GM23338 (cell line): ENCODE measurements around the gene VEGFC. TPM values are rescaled to one million over a fixed set of nuclear protein-coding genes. Genes with fewer than 3 reads are reported as not detected.

Experiments
- ATAC-seq: fragments of 200-7000 bp; cut with Tn5 transposase; 3 replicates; pipeline ENCODE4 v1.9.1; 2020
- DNase-seq: peaks from one replicate; pipeline ENCODE4 v3.0.0-alpha.2; 2015; ENCODE audit warnings: low spot score
- H2AFZ ChIP-seq: fragments of 200-600 bp; sonication (generic); 2 replicates; pipeline ENCODE4 v1.8.0; 2016; ENCODE audit warnings: antibody characterized with exemption, mild to moderate bottlenecking, moderate library complexity
- H3F3A ChIP-seq: fragments of 200-600 bp; sonication (generic); replicated peaks from 2 replicates; pipeline ENCODE4 v1.8.0; 2017; ENCODE audit warnings: antibody characterized with exemption, mixed run types, low read depth
- H3K27ac ChIP-seq: fragments of 200-600 bp; sonication (generic); 2 replicates; pipeline ENCODE4 v1.6.1; 2016; ENCODE audit warnings: low read depth
- H3K27me3 ChIP-seq: fragments of 200-600 bp; sonication (generic); 2 replicates; pipeline ENCODE4 v1.8.0; 2016; ENCODE audit warnings: mild to moderate bottlenecking, mixed run types, moderate library complexity; ENCODE audit not compliant: insufficient read depth
- H3K36me3 ChIP-seq: fragments of 200-600 bp; sonication (generic); 2 replicates; pipeline ENCODE4 v1.8.0; 2016; ENCODE audit warnings: mild to moderate bottlenecking; ENCODE audit not compliant: insufficient read depth
- H3K4me1 ChIP-seq: fragments of 200-600 bp; sonication (generic); 2 replicates; pipeline ENCODE4 v1.8.0; 2016; ENCODE audit warnings: mild to moderate bottlenecking, moderate library complexity; ENCODE audit not compliant: insufficient read depth
- H3K4me2 ChIP-seq: fragments of 200-600 bp; sonication (generic); 2 replicates; pipeline ENCODE4 v1.7.1; 2017; ENCODE audit warnings: mixed run types
- H3K4me3 ChIP-seq: fragments of 200-600 bp; sonication (generic); 2 replicates; pipeline ENCODE4 v1.6.1; 2016; ENCODE audit warnings: mixed run types
- H3K79me2 ChIP-seq: fragments of 200-600 bp; sonication (generic); replicated peaks from 2 replicates; pipeline ENCODE4 v1.8.0; 2017; ENCODE audit warnings: mild to moderate bottlenecking; ENCODE audit not compliant: insufficient read depth
- H3K9me2 ChIP-seq: fragments of 200-600 bp; sonication (generic); 2 replicates; pipeline ENCODE4 v1.8.0; 2017; ENCODE audit not compliant: insufficient read depth
- H4K20me1 ChIP-seq: fragments of 200-600 bp; sonication (generic); replicated peaks from 2 replicates; pipeline ENCODE4 v1.8.0; 2017; ENCODE audit warnings: mild to moderate bottlenecking; ENCODE audit not compliant: insufficient read depth
- H3K27ac Mint-ChIP-seq: 2 replicates; pipeline ENCODE4 v1.8.0; 2020; ENCODE audit warnings: inconsistent platforms, mild to moderate bottlenecking, moderate library complexity, mixed read lengths
- H3K27me3 Mint-ChIP-seq: 3 replicates; pipeline ENCODE4 v1.8.0; 2022; ENCODE audit warnings: low read depth, mild to moderate bottlenecking, moderate library complexity, mixed read lengths, inconsistent platforms; ENCODE audit not compliant: insufficient read depth, poor library complexity
- H3K36me3 Mint-ChIP-seq: 3 replicates; pipeline ENCODE4 v1.8.0; 2021; ENCODE audit warnings: low read depth, mild to moderate bottlenecking, inconsistent platforms, moderate library complexity, mixed read lengths
- H3K4me1 Mint-ChIP-seq: 3 replicates; pipeline ENCODE4 v1.8.0; 2020; ENCODE audit warnings: mild to moderate bottlenecking, inconsistent platforms, mixed read lengths
- H3K4me3 Mint-ChIP-seq: 3 replicates; pipeline ENCODE4 v1.8.0; 2021; ENCODE audit warnings: moderate library complexity, mild to moderate bottlenecking, inconsistent platforms, mixed read lengths
- H3K9me3 Mint-ChIP-seq: 3 replicates; pipeline ENCODE4 v1.8.0; 2020; ENCODE audit warnings: moderate library complexity, mild to moderate bottlenecking, inconsistent platforms, mixed read lengths
- CREB1 ChIP-seq: fragments of 250-450 bp; sonication (Bioruptor Pico); IDR thresholded peaks from 2 replicates; pipeline ENCODE4 v1.5.0; 2020; ENCODE audit warnings: low read depth, mild to moderate bottlenecking, moderate library complexity
- CTCF ChIP-seq, 2 experiments: fragments of 200-600 bp in 1 of 2; sonication (generic) in 1 of 2; conservative IDR thresholded peaks; 2 replicates each; pipeline versions ENCODE4 v1.5.1 to v1.6.1; 2016 to 2017; ENCODE audit warnings: antibody characterized with exemption in 2 of 2, low read depth in 2 of 2, mild to moderate bottlenecking in 2 of 2, moderate library complexity in 1 of 2
- ETS1 ChIP-seq: IDR thresholded peaks from 2 replicates; pipeline ENCODE4 v1.6.1; 2016; ENCODE audit warnings: antibody characterized with exemption
- EZH2 ChIP-seq: fragments of 200-600 bp; sonication (generic); IDR thresholded peaks from one replicate; pipeline ENCODE4 v1.8.0; 2017; ENCODE audit warnings: antibody characterized with exemption, mild to moderate bottlenecking, low read depth; ENCODE audit not compliant: unreplicated experiment
- EZH2phosphoT487 ChIP-seq: fragments of 200-600 bp; sonication (generic); IDR thresholded peaks from one replicate; pipeline ENCODE4 v1.8.1; 2018; ENCODE audit warnings: antibody characterized with exemption; ENCODE audit not compliant: unreplicated experiment
- JUNB ChIP-seq: IDR thresholded peaks from one replicate; pipeline ENCODE4 v1.6.1; 2016; ENCODE audit warnings: antibody characterized with exemption; ENCODE audit not compliant: unreplicated experiment
- NANOG ChIP-seq: IDR thresholded peaks from 2 replicates; pipeline ENCODE4 v1.6.1; 2016; ENCODE audit warnings: antibody characterized with exemption, borderline replicate concordance
- POLR2AphosphoS5 ChIP-seq: IDR thresholded peaks from 2 replicates; pipeline ENCODE4 v1.6.1; 2016; ENCODE audit warnings: antibody characterized with exemption, low read depth
- STAT1 ChIP-seq: IDR thresholded peaks from one replicate; pipeline ENCODE4 v1.6.1; 2016; ENCODE audit warnings: antibody characterized with exemption; ENCODE audit not compliant: unreplicated experiment
- ZNF114 ChIP-seq: fragments of 250-450 bp; sonication (Bioruptor Pico); IDR thresholded peaks from 2 replicates; pipeline ENCODE4 v1.5.0; 2020; ENCODE audit warnings: mild to moderate bottlenecking, moderate library complexity
- ZNF331 ChIP-seq: fragments of 250-450 bp; sonication (Bioruptor Pico); IDR thresholded peaks from 2 replicates; pipeline ENCODE4 v1.5.0; 2020; ENCODE audit warnings: low read depth, mild to moderate bottlenecking, moderate library complexity
- ZNF462 ChIP-seq: fragments of 250-450 bp; sonication (Bioruptor Pico); IDR thresholded peaks from 2 replicates; pipeline ENCODE4 v1.5.0; 2020; ENCODE audit warnings: mild to moderate bottlenecking, moderate library complexity
- polyA plus RNA-seq: library from polyadenylated mRNA; unstranded; fragments of >200 nt; fragmentation: Nextera tagmentation; extraction: Ambion mirVana; gene quantifications from 2 replicates; pipeline ENCODE4 v1.2.1, GENCODE V29; 2016
- total RNA-seq: library from RNA; depleted of rRNA; stranded (reverse); fragments of >200 nt; shearing (Covaris generic); gene quantifications from 2 replicates; pipeline ENCODE4 v1.2.3, GENCODE V29; 2014
- TF ChIP-seq, protein P1 (sequence below): IDR thresholded peaks from one replicate; pipeline ENCODE4 v1.6.1; 2018; ENCODE audit warnings: antibody characterized with exemption; ENCODE audit not compliant: unreplicated experiment

VEGFC gene
- total and polyA plus RNA-seq, 2 experiments from 2014 or later: 0.87 to 1.1 TPM

DNA sequence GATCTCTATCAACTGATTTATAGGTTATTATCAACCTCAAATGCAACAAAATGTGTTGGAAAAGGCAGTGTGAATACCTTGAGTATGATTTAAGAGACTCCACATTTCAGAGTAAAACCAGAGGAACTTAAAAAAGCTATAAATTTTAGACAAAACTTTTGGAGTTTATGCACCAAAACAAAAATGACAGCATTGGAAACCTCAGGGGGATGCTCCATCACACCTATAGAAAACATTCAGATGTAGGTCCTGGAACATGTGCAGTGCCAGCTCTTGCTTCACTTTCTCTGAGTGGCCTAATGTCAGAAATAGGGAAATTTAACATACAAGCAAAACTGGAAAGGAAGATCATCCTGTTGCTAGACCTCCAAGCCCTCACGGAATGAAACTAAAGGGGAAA lies 5.8 kb upstream of the VEGFC start:
- no peak overlapping the region for H3K4me3 Mint-ChIP-seq
- H3K9me3 Mint-ChIP-seq: no peaks in the 10 kb centered on the region
- Histone ChIP-seq H3K9me2 (peaks cover 9% of the 10 kb centered on the region), H3K27me3 (peaks cover 9% of the 10 kb centered on the region), H3K4me2 (no peak overlapping the region), H3K4me1 (no peaks in the 10 kb centered on the region), H2AFZ (no peak overlapping the region), H4K20me1 (no peaks in the 10 kb centered on the region), H3K79me2 (no peaks in the 10 kb centered on the region), H3K36me3 (no peaks in the 10 kb centered on the region), H3K4me3 (no peak overlapping the region), H3F3A (0 out of 2 replicates have a peak, but pooled peaks cover under 1% of the 10 kb centered on the region), H3K27ac (no peak overlapping the region)
- H3K27me3 Mint-ChIP-seq: peaks cover 2% of the 10 kb centered on the region
- no peak for DNase-seq
- TF ChIP-seq, protein P1, sequence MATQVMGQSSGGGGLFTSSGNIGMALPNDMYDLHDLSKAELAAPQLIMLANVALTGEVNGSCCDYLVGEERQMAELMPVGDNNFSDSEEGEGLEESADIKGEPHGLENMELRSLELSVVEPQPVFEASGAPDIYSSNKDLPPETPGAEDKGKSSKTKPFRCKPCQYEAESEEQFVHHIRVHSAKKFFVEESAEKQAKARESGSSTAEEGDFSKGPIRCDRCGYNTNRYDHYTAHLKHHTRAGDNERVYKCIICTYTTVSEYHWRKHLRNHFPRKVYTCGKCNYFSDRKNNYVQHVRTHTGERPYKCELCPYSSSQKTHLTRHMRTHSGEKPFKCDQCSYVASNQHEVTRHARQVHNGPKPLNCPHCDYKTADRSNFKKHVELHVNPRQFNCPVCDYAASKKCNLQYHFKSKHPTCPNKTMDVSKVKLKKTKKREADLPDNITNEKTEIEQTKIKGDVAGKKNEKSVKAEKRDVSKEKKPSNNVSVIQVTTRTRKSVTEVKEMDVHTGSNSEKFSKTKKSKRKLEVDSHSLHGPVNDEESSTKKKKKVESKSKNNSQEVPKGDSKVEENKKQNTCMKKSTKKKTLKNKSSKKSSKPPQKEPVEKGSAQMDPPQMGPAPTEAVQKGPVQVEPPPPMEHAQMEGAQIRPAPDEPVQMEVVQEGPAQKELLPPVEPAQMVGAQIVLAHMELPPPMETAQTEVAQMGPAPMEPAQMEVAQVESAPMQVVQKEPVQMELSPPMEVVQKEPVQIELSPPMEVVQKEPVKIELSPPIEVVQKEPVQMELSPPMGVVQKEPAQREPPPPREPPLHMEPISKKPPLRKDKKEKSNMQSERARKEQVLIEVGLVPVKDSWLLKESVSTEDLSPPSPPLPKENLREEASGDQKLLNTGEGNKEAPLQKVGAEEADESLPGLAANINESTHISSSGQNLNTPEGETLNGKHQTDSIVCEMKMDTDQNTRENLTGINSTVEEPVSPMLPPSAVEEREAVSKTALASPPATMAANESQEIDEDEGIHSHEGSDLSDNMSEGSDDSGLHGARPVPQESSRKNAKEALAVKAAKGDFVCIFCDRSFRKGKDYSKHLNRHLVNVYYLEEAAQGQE: no peak
- TF ChIP-seq STAT1 (no peak), EZH2 (no peak), POLR2AphosphoS5 (no peak), ZNF331 (CRISPR knock-in tag) (no peak), JUNB (no peak), CTCF (conservative IDR thresholded peaks at IDR 0.05; ENCODE audit: low read depth in 2 of 2) (no peak), ZNF114 (CRISPR knock-in tag) (no peak), NANOG (no peak), ETS1 (no peak), ZNF462 (CRISPR knock-in tag) (no peak), EZH2phosphoT487 (no peak), CREB1 (CRISPR knock-in tag) (no peak)
- H3K27ac Mint-ChIP-seq: no peak overlapping the region
- ATAC-seq: no peak
- no peaks in the 10 kb centered on the region for H3K4me1 Mint-ChIP-seq
- no peaks in the 10 kb centered on the region for H3K36me3 Mint-ChIP-seq
